Lower lobe of right lung (tissue), 2 donors: ENCODE measurements around the gene PTPRM. TPM values are rescaled to one million over a fixed set of nuclear protein-coding genes. Genes with fewer than 3 reads are reported as not detected.

Experiments used
- ATAC-seq, 2 donors: fragments of 200-7000 bp; cut with Tn5 transposase; one replicate each; pipeline ENCODE4 v1.9.1; 2020 to 2022; ENCODE audit warnings: mild to moderate bottlenecking in 2 of 2, moderate library complexity in 2 of 2
- DNase-seq: peaks from one replicate; pipeline ENCODE4 v3.0.0-alpha.2; 2020
- H3K27ac ChIP-seq: fragments of 200-600 bp; one replicate; pipeline ENCODE4 v1.8.0; 2022
- H3K27me3 ChIP-seq: fragments of 200-600 bp; one replicate; pipeline ENCODE4 v1.8.0; 2022; ENCODE audit warnings: low read depth
- H3K36me3 ChIP-seq: fragments of 200-600 bp; one replicate; pipeline ENCODE4 v1.8.0; 2022; ENCODE audit warnings: mild to moderate bottlenecking
- H3K4me1 ChIP-seq: fragments of 200-600 bp; one replicate; pipeline ENCODE4 v1.8.0; 2022
- H3K4me3 ChIP-seq: fragments of 200-600 bp; one replicate; pipeline ENCODE4 v1.8.0; 2022; ENCODE audit warnings: mild to moderate bottlenecking
- H3K9me3 ChIP-seq: fragments of 200-600 bp; one replicate; pipeline ENCODE4 v1.8.0; 2022
- CTCF ChIP-seq: fragments of 200-600 bp; IDR thresholded peaks from one replicate; pipeline ENCODE4 v1.8.0; 2022; ENCODE audit warnings: antibody characterized with exemption, mild to moderate bottlenecking
- intact Hi-C: fragments of 100-400 bp; cut with DNase I; formaldehyde crosslinking; loops from one replicate; pipeline ENCODE4 v1.11.0; 2022
- long read RNA-seq: library from polyadenylated mRNA; unstranded; transcript quantifications from one replicate; pipeline ENCODE4 v2.0.0, GENCODE V29; 2021
- total RNA-seq: library from RNA; stranded (reverse); fragmentation: NEBNext Ultra II Directional; extraction: Animal tissue kit (Norgen Biotek cat#: 25700); gene quantifications from one replicate; pipeline ENCODE4 v1.2.1, GENCODE V29; 2021
- donor health status: DM: no; HTN: yes; CAD: no; lungs with severe emphysema.

PTPRM gene
- total RNA-seq, result 85.2 TPM
- long read RNA-seq, partial matches to known transcripts, result 41 of 73 reads
- long read RNA-seq, other reads (novel, unspliced or antisense), result 32 of 73 reads

- DNase-seq (peak; percentile 89), ATAC-seq (peak; percentile 92 to 96)
- intact Hi-C loops, result no loop called here
- no peaks in the 10 kb centered on the region for H3K9me3 ChIP-seq
- TF ChIP-seq CTCF, result no peak
- H3K4me3 ChIP-seq, result peak within 1 kb of the TSS; percentile 89
- peaks cover 44% of the 10 kb centered on the region for H3K4me1 ChIP-seq
- no peaks in the 10 kb centered on the region for H3K36me3 ChIP-seq
- H3K27me3 ChIP-seq, result no peaks in the 10 kb centered on the region
- H3K27ac ChIP-seq, result peak within 1 kb of the TSS; percentile 98
Observed at GRCh38 chr18:7566567-7567473, at the start of gene PTPRM. TSS of gene PTPRM (plus strand) at chr18:7567316. CDS start at chr18:7567819, 503 bp downstream.

GRCh38 chr18:7517852-7518251 lies 49.3 kb upstream of the PTPRM start:
- Histone ChIP-seq H3K27ac (no peak overlapping the region), H3K9me3 (no peaks in the 10 kb centered on the region), H3K4me1 (no peaks in the 10 kb centered on the region), H3K27me3 (no peaks in the 10 kb centered on the region), H3K4me3 (no peak overlapping the region), H3K36me3 (no peaks in the 10 kb centered on the region)
- no peak for TF ChIP-seq CTCF
- ATAC-seq (no peak), DNase-seq (no peak)
- intact Hi-C loops, result no loop called here

GRCh38 chr18:7520200-7520785 lies 46.8 kb upstream of the PTPRM start:
- TF ChIP-seq CTCF, result no peak
- Histone ChIP-seq H3K27ac (no peak overlapping the region), H3K4me3 (no peak overlapping the region), H3K4me1 (peaks cover 6% of the 10 kb centered on the region), H3K36me3 (no peaks in the 10 kb centered on the region), H3K9me3 (no peaks in the 10 kb centered on the region), H3K27me3 (no peaks in the 10 kb centered on the region)
- no peak for ATAC-seq
- intact Hi-C loops, result no loop called here
- no peak for DNase-seq

GRCh38 chr18:7521226-7521856 lies 45.8 kb upstream of the PTPRM start:
- intact Hi-C loops, result no loop called here
- no peak for ATAC-seq
- TF ChIP-seq CTCF, result no peak
- Histone ChIP-seq H3K27ac (no peak overlapping the region), H3K27me3 (no peaks in the 10 kb centered on the region), H3K4me1 (peaks cover 6% of the 10 kb centered on the region), H3K36me3 (no peaks in the 10 kb centered on the region), H3K9me3 (no peaks in the 10 kb centered on the region), H3K4me3 (no peak overlapping the region)
- no peak for DNase-seq

- Histone ChIP-seq H3K4me1 (peaks cover 6% of the 10 kb centered on the region), H3K27ac (no peak overlapping the region), H3K36me3 (no peaks in the 10 kb centered on the region), H3K27me3 (no peaks in the 10 kb centered on the region), H3K4me3 (no peak overlapping the region), H3K9me3 (no peaks in the 10 kb centered on the region)
- no peak for ATAC-seq
- no peak for DNase-seq
- intact Hi-C loops, result no loop called here
- no peak for TF ChIP-seq CTCF
Observed at GRCh38 chr18:7523772-7524171, 43.3 kb upstream of the PTPRM start.
